A549 (cell line): ENCODE measurements around the gene CHRNA1.

Experiments
- CEBPB ChIP-seq, 2 experiments: fragments of >200 bp in 1 of 2; sonication (Bioruptor Twin) in 1 of 2; formaldehyde crosslinking in 1 of 2; IDR thresholded peaks; 2 replicates each; pipeline ENCODE4 v1.6.1; 2012 to 2016
- CHD2 ChIP-seq: fragments of 150-350 bp; IDR thresholded peaks from 2 replicates; pipeline ENCODE4 v1.6.1; 2014; ENCODE audit warnings: low read length; ENCODE audit not compliant: partially characterized antibody
- EHMT2 ChIP-seq: fragments of 200-600 bp; sonication (generic); IDR thresholded peaks from 2 replicates; pipeline ENCODE4 v1.6.1; 2016; ENCODE audit warnings: antibody characterized with exemption, low read depth, mild to moderate bottlenecking, moderate library complexity
- EP300 ChIP-seq, 2 experiments: fragments of >200 bp; sonication (Bioruptor Twin); formaldehyde crosslinking; IDR thresholded peaks; 2 replicates in 1 of 2; 3 replicates in 1 of 2; pipeline ENCODE4 v1.6.1; 2016 to 2017
- HDAC2 ChIP-seq: fragments of 200-600 bp; sonication (generic); IDR thresholded peaks from 2 replicates; pipeline ENCODE4 v1.6.1; 2016
- MAX ChIP-seq: IDR thresholded peaks from 2 replicates; pipeline ENCODE4 v1.6.1; 2012
- MAZ ChIP-seq: fragments of 150-350 bp; IDR thresholded peaks from 2 replicates; pipeline ENCODE4 v1.6.1; 2014; ENCODE audit warnings: antibody characterized with exemption, low read depth, low read length, borderline replicate concordance
- MYC ChIP-seq: IDR thresholded peaks from 2 replicates; pipeline ENCODE4 v1.6.1; 2012; ENCODE audit warnings: mild to moderate bottlenecking, inconsistent platforms, low read length, improper control_type of control experiment, borderline replicate concordance
- PBX3 ChIP-seq: IDR thresholded peaks from 2 replicates; pipeline ENCODE4 v1.6.1; 2012
- PHF8 ChIP-seq: fragments of 200-600 bp; sonication (generic); IDR thresholded peaks from 2 replicates; pipeline ENCODE4 v1.6.1; 2016; ENCODE audit warnings: low read depth, mild to moderate bottlenecking, antibody characterized with exemption, moderate library complexity, borderline replicate concordance
- POLR2A ChIP-seq: IDR thresholded peaks from 2 replicates; pipeline ENCODE4 v1.6.1; 2012; ENCODE audit warnings: mild to moderate bottlenecking, low read length
- POLR2AphosphoS2 ChIP-seq: conservative IDR thresholded peaks from 2 replicates; pipeline ENCODE4 v1.6.1; 2012; ENCODE audit warnings: low read length, improper control_type of control experiment, inconsistent platforms
- RNF2 ChIP-seq: fragments of 200-600 bp; sonication (generic); IDR thresholded peaks from 2 replicates; pipeline ENCODE4 v1.6.1; 2016; ENCODE audit warnings: low read depth, mild to moderate bottlenecking, antibody characterized with exemption, moderate library complexity, borderline replicate concordance
- TF ChIP-seq, protein P1 (sequence below): fragments of >200 bp; sonication (Bioruptor Twin); formaldehyde crosslinking; IDR thresholded peaks from 3 replicates; pipeline ENCODE4 v1.5.1; 2016

GRCh38 chr2:174785481-174785880 lies 21.2 kb upstream of the CHRNA1 start:
- TF ChIP-seq PHF8: no peak
- TF ChIP-seq, protein P1, sequence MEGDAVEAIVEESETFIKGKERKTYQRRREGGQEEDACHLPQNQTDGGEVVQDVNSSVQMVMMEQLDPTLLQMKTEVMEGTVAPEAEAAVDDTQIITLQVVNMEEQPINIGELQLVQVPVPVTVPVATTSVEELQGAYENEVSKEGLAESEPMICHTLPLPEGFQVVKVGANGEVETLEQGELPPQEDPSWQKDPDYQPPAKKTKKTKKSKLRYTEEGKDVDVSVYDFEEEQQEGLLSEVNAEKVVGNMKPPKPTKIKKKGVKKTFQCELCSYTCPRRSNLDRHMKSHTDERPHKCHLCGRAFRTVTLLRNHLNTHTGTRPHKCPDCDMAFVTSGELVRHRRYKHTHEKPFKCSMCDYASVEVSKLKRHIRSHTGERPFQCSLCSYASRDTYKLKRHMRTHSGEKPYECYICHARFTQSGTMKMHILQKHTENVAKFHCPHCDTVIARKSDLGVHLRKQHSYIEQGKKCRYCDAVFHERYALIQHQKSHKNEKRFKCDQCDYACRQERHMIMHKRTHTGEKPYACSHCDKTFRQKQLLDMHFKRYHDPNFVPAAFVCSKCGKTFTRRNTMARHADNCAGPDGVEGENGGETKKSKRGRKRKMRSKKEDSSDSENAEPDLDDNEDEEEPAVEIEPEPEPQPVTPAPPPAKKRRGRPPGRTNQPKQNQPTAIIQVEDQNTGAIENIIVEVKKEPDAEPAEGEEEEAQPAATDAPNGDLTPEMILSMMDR: no peak
- TF ChIP-seq PBX3: no peak
- no peak for TF ChIP-seq CHD2
- TF ChIP-seq HDAC2: no peak
- no peak for TF ChIP-seq POLR2A
- no peak for TF ChIP-seq POLR2AphosphoS2
- TF ChIP-seq MAZ: no peak
- TF ChIP-seq MAX: no peak
- no peak for TF ChIP-seq EHMT2
- TF ChIP-seq MYC: no peak
- no peak for TF ChIP-seq EP300 (IDR thresholded peaks at IDR 0.05)
- no peak for TF ChIP-seq RNF2
- no peak for TF ChIP-seq CEBPB (IDR thresholded peaks at IDR 0.05)
